RKO (cell line): ENCODE results near the gene BABAM2.

Source experiments
- DNase-seq: peaks from one replicate; pipeline ENCODE4 v3.0.0-alpha.2; 2016; ENCODE audit warnings: low spot score

The BABAM2 gene

DNA sequence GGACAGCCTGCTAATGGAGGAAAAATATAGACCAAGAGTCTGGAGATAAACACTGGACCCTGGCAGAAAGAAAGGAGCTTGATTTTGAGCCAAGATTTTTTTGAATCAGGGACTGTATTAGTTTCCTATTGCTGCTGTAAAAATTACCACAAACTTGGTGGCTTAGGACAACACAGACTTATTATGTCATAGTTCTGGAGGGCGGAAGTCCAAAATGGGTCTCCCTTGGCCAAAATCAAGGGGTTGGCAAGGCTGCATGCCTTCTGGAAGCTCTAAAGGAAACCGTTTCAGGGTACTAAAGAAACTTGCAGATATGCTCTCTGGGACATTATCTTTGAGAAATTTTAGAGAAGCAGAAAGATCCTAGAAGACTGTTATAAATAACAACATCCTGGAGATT, 140.1 kb downstream of the BABAM2 start:
- DNase-seq: no peak

DNA sequence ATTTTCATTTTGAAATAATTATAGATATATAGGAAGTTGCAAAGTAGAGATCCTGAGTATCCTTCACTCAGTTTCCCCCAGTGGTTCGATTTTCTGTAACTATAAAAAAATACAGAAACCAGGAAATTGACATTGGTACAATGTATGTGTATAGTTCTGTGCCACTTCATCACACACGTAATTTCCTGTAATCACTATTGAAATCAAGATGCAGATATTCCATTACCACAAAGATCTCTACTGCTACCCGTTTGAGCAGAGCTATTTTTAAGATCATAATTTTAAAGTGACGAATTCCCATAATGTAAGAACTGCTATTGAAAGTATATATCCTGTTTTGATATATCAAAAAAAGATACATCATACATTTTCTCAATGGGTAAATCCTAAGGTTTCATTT, 142.3 kb downstream of the BABAM2 start:
- DNase-seq: no peak

DNA sequence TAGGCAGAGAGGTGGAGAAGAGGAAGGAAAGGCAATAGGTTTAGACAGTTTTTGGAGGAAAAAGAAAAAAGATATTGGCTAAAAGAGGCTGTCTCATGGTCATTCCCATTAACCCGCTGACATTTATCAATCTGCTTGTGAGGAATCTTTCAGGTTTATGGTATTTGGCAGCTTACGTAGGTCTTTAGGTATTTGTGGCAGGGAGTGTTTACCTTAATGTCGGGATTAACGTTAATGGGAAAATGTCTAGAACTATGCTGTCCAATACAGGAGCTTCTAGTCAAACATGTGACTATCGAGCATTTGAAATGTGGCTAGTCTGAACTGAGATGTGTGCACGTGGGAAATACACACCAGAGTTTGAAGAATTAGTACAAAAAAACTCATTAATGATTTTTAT, 144.2 kb downstream of the BABAM2 start:
- DNase-seq: no peak

DNA sequence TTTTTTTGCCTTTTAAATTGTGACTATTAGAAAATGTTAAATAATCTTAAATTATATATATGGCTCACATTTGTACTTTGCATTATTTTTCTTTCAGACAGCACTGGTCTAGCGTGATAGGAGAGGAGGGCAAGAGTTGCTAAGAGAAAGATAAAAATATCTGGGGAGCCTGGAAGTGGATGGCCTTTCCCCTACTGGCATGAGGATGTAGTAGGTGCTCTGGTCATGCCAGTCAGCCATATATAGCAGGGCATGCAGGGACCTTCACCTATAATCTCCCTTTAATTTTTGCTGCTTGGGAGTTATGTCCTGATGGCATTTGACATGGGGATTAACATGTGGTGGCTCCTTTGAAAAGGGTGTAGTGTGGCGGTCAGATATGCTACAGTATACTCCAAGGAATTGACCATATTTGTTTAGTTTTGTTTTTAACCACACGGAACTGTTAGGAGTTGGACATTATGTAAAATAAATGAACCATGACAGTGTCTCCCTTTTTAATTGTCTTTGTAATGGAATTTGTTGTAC, 144.7 kb downstream of the BABAM2 start:
- no peak for DNase-seq

DNA sequence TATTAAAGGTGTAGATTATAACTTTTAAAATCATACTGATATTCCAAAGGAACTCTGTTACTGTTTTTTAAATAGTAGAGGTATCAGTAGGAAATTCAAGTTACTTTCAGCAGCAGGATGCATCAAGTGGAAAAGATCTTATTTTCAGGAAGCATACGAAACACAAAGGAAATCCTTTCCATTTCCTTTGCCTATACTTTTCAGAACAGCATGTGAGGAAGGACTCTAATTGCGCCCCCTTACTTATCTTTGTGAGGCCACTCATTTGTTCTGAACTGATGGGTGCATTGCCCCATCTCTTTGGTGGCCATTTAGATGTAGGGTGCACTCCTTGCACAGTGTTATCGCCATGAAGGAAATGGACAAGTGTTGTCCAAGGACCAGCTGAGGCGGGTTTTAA, 145.3 kb downstream of the BABAM2 start:
- DNase-seq: no peak

DNA sequence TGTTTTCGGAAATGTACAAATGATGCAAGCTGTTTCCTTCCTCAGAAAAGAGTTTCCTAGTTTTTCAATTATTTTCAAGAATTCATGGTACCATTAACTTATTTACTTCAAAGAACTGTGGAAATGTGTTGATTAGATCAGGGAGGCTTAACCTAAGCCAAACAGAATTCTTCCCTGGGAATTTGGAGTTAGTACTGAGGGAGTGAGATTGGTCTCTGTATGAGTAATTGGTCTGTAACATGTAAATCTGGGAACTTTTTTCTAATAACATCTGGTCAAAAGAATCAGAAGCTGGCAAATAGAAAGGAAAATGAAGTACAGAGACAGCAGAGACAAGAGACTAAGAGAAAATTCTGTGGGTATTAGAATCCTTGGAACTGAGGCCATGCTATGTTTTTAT, 145.8 kb downstream of the BABAM2 start:
- DNase-seq: no peak

DNA sequence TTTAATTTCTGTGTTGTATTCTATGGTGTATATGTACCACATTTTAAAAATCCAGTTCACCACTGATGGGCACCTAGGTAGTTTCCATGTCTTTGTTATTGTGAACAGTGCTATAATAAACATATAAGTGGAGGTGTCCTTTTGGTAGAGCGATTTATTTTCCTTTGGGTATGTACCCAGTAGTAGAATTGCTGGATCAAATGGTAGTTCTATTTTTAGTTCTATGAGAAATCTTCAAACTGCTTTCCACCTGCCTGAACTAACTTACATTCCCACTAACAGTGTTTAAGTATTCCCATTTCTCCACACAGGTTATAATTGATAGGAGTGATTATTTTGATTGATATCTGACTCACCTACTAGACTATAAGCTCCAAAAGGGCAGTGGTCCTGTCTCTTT, 148.2 kb downstream of the BABAM2 start:
- DNase-seq: no peak

DNA sequence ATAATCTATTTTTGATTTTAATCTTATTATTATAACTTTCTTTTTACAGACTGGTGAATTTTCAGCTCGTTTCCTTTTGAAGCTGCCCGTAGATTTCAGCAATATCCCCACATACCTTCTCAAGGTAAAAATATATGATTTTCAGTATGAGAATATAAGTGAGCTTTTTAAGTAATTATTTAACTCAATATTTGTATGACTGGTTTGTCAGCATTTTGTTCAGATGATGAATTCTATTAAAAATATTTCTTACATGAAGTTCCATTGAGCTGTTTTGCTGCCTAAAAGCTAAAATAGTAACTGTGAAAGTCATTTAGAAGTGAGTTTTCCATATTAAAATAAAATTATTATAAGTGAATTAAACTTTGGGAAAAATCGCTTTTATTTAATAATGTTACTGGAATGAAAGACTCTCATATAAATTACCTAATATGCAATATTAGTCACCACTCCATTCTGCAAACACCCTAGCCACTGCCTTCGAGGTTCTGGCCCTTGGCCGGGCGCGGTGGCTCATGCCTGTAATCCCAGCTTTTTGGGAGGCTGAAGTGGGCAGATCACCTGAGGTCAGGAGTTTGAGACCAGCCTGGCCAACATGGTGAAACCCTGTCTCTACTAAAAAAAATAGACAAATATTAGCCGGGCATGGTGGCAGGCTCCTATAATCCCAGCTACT, 155.3 kb downstream of the BABAM2 start:
- DNase-seq: no peak

DNA sequence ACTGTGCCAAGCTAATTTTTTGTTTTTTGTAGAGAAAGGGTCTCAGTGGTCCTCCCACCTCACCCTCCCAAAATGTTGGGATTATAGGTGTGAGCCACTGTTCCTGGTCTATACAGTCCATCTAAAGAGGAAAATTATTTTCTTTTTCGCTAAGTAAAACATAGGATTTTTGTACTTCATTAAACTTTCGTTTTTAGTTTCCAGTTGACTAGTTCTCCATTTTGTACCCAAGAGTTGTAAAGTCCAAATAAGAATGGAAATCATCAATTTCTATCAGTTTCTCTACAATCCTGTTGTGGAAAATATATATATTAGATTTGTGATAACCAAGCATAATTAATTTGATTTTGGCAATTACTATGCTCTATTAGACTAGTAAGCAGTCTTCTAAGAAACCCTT, 156.4 kb downstream of the BABAM2 start:
- no peak for DNase-seq

DNA sequence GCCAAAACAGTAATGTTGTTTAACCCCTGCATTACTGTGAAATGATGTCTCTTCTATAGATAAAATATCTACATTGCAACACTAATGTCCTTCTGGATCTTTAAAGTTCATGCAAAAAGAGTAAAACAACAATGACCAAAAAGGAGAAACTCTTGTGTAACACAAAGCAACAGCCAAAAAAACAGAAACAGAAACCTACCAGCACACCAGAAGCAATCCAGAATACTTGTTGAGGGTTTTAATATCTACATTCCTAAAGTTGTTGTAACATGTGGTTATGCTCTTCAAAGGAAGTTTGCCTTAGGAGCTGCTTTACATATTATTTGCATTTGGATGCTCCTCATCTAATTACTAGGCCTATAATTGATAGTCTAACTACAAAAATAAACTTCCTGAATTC, 157.2 kb downstream of the BABAM2 start:
- no peak for DNase-seq

DNA sequence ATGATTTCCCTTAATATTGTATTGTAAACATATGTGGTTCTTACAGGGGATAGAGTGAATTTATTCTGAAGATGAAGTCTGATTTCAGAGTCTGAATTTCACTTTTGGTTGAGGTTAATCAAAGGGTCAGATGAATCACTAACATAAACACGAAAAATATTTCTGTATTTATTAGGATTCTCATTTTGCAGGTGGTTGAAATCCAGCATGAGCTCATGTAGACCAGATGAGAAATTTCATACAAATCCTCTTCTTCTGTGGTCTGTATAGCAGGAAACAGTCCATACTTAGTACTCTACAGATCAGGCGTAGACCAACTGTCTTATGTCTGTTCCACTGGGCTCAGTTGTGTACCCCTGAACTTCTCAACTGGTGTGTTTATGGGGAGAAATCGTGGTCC, 157.8 kb downstream of the BABAM2 start:
- DNase-seq: no peak

DNA sequence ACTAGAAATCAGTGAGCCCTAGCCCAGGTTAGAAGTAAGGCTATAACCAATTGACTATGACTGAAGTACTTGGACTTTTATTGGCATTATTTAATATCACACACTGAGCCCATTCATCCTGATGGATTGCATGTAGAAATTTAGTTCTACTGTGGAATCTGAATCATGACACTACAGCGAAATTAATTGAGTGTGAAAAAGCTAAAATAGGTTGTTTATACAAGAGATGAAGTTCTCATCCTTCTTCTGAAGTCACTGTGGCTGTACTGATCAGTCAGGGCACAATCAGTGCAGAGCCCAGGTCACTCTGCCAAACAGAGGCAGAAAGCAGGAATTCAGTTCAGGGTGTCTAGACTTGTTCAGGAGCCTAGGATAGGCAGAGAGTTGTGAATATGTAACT, 158.9 kb downstream of the BABAM2 start:
- no peak for DNase-seq

DNA sequence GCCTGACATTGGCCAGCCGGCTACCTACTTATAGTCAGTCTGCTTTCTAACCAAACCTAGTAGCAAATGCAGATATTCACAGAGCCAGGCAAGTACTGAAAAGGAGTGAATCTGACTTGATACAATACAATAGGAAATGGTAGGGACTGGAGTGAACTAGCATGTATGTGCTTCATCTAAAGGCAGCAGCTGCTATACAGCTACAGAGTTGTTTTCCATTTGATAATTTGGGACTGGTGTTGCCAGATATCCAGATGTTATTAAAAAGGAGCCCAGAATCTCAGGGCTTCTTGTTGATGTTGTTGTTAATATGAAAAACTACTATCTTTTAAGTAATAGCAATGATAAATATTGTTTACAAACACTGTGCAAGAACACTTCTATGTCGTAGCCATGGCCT, 159.4 kb downstream of the BABAM2 start:
- no peak for DNase-seq

DNA sequence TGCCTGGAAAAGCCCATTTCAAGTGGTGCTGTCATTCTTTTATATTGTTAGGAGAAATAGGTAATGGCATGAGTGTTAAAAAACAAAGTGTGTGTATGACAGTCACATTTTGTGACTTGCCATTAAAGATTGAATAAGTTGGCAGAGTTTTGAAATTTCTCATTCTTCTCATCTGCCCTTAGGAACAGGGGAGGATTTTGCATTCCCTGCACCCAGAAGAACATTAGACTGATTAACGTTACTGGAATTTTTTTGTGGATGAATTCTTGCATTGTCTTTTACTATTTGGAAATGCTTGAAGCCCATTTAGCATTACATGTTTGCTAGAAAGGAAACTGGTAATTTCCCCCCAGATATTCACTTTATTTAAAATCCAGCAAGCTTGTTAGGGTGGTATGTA, 162.2 kb downstream of the BABAM2 start:
- no peak for DNase-seq

DNA sequence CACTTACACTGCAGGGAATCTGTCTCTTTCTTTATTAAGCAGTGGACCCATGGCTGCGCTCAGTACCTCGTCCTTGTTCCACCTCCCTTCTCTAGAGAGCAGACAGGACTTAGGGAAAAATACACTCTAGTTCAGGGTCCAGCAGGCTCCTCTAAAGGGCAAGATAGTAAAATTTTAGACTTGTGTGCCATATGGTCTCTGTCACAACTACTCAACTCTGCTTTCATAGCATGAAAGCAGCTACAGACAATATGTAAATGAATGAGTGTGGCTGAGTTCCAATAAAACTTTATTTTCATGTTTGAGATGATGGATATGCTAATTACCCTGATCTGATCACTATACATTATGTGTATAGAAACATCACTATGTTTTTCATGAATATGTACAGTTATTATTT, 163.1 kb downstream of the BABAM2 start:
- DNase-seq: no peak

DNA sequence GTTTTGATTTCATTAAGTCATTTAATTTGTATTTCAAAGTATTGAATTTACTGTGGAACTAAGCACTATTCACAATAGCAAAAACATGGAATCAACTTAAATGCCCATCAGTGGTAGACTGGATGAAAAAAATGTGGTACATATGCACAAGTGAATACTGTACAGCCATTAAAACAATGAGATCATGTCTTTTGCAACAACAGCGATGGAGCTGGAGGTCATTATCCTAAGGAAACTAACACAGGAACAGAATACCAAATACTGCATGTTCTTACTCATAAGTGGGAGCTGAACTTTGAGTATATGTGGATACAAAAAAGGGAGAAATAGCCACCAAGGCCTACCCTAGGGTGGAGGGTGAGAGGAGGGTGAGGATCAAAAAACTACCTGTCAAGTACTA, 164.4 kb downstream of the BABAM2 start:
- no peak for DNase-seq

DNA sequence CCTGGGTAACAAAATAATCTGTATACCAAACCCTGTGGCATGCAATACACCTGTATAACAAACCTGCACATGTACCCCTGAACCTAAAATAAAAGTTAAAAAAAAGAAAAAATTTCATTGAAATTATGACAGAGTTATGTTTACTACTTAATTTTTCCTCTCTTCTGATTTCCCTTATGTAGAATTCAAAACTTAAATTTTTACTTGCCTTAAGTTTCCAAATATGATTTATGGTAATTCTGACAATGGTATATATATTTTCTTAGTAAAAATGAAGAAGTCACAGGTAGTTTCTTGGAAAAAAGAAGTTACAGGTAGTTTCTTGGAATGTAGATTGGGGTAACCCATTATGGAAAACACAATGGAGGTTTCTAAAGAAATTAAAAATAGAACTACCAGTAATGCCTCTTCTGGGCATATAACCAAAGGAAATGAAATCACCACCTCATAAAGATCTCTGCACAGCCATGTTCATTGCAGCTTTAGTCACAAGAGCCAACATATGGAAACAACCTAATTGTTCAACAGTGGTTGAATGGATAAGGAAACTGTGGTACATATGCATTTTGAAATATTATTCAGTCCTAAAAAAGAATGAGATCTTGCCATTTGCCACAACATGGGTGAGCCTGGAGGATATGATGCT, 164.9 kb downstream of the BABAM2 start:
- DNase-seq: no peak

DNA sequence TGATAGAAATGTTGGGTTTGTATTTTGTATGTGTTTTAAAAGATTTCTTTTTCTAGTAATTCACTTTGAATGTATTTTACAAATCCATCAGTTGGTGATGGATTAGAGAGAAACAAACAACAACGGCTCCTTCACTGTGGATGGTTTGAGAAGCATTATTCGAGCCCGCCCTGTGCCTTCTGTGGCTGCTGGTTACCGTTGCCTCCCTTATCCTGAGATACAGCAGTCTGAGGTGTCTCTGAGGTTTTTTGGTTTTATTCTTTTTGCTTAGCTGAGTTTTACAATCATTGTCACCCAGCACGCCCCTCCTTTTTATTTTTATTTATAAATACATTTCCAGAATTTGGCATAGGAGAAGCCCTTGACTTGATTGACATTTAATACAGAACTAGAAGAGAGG, 168.3 kb downstream of the BABAM2 start:
- no peak for DNase-seq

DNA sequence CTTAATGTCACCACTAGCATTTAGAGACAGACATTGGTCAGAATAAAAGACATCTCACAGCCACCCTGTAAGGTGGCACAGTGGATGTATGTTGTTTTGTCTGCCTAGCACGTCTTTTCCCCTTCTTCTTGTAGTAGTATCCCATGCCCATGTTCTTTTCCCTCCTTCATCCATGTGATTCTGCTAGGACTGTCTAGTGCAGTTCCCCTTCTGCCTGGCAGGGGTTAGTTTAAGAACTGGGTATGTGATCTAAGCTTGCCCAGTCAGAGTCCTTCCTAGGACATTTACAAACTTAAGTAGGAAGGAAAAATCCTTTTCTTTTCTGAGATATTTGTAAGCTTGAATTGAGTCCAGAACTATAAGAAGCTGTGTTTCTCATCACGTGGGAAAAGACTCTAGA, 172.3 kb downstream of the BABAM2 start:
- no peak for DNase-seq

DNA sequence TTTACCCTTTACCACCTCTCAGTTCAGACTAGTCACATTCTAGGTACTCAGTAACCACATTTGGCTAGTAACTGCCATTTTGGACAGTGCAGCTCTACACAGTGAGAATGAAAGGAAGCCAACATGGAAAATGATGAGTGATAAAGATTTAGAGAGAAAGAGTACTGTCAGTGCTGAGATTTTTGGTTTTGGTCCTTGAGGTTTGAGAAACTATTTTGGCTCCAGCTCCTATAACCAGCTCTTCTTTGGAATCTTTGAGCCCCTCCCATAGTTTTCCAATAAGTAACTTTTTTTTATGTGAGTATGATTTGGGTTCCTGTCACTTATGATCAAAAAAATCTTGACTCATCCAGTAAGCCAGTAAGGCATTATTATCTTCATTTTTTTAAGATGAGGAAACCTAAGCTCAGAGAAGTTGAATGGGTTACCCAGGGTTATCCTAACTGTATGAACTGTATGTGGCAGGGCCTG, 173.0 kb downstream of the BABAM2 start:
- DNase-seq: no peak

DNA sequence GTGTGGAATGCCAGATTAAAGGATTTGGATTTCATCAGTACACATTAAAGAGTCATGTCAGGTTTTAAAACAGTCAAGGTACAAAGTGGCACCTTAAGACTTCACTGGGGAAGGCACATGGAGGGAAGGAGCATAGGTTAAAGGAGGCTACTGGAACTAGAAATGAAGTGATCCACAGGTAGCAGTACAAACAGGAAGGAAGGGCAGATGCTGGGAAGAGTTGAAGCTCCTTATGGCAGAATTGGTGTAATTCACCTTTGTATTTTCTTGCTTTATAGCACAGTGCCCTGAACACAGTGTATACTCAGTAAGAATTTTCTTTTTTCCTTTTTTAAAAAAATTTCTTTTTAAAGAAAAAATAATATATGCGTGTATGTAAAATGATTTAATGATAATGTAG, 177.1 kb downstream of the BABAM2 start:
- no peak for DNase-seq

DNA sequence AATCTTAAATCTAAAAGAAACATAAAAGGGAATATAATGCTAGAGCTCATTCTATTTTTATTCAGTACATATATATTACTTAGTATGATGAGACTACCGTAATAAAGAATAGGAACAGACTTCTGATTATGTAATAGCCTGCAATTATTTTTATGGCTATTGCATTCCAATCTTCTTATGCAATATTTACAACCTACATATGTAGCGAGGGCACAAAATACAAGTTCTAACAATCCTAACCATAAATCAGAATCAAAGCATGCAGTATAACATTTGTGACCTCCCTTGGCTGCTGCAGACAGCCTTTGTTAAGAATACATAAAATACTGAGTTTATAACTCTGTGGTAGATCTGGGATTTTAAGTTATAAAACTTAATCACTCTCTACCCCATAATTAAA, 177.6 kb downstream of the BABAM2 start:
- no peak for DNase-seq

DNA sequence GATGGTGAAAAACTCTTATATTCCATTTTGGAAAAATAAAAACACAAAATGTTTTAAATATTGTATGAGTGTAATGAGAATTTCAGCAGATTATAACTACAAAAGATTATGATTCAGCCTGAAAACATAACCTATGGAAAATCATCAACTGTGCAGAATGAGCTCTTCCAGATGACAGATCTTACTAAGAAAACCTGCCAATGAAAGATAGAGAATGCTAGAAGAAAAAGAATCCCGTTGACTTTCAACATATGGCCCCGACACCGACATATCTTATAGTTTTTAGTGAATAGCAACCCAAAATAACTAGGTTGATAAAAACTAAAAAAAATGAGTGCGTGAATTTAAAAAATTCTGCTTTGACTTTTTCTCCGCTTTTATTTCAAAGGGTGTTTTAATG, 178.0 kb downstream of the BABAM2 start:
- no peak for DNase-seq

DNA sequence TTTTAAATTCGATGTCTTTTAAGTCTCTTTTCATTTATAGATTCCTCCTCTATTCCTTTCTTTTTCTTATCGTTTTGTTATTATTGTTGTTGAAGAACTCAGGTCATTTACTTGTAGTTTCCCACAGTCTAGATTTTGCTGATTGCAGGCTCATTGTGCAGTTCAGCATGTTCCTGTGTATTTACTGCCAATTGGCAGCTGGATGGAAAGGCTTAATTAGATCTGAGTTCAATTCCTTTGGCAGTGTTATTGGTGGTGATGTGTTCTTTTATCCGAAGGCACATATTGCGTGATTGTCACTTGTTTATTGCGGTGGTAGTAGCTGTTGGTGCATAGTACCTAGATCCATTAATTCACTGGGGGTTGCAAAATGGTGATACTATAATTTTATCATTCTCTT, 180.7 kb downstream of the BABAM2 start:
- DNase-seq: no peak
